H9 (cell line): ENCODE data around the gene IRX4. TPM values are rescaled to one million over a fixed set of nuclear protein-coding genes. Genes with fewer than 3 reads are reported as not detected.

Source experiments
- DNase-seq: peaks from one replicate; pipeline ENCODE4 v3.0.0-alpha.2; 2017
- H2AFZ ChIP-seq: one replicate; pipeline ENCODE4 v1.6.1; 2013; ENCODE audit warnings: mild to moderate bottlenecking, low read length, control low read depth, moderate library complexity
- H2AK5ac ChIP-seq: 2 replicates; pipeline ENCODE4 v1.6.1; 2013; ENCODE audit warnings: low read length, control low read depth, mixed read lengths; ENCODE audit not compliant: insufficient read length
- H2BK120ac ChIP-seq: one replicate; pipeline ENCODE4 v1.6.1; 2013; ENCODE audit warnings: low read depth, mild to moderate bottlenecking, low read length, control low read depth, inconsistent platforms; ENCODE audit not compliant: poor library complexity, severe bottlenecking
- H2BK12ac ChIP-seq: 2 replicates; pipeline ENCODE4 v1.6.1; 2013; ENCODE audit warnings: low read length, control low read depth, mixed read lengths, low read depth; ENCODE audit not compliant: insufficient read length
- H2BK15ac ChIP-seq: 2 replicates; pipeline ENCODE4 v1.6.1; 2013; ENCODE audit warnings: low read depth, low read length, control low read depth
- H2BK20ac ChIP-seq: one replicate; pipeline ENCODE4 v1.6.1; 2013; ENCODE audit warnings: low read depth, mild to moderate bottlenecking, low read length, control low read depth, inconsistent platforms; ENCODE audit not compliant: poor library complexity, severe bottlenecking
- H2BK5ac ChIP-seq: 2 replicates; pipeline ENCODE4 v1.6.1; 2013; ENCODE audit warnings: low read length, control low read depth, mixed read lengths; ENCODE audit not compliant: insufficient read length
- H3K14ac ChIP-seq: 2 replicates; pipeline ENCODE4 v1.6.1; 2013; ENCODE audit warnings: low read length, control low read depth; ENCODE audit not compliant: insufficient read depth
- H3K18ac ChIP-seq: 2 replicates; pipeline ENCODE4 v1.6.1; 2013; ENCODE audit warnings: low read depth, mild to moderate bottlenecking, mixed read lengths, low read length, control low read depth; ENCODE audit not compliant: insufficient read length
- H3K23ac ChIP-seq: 2 replicates; pipeline ENCODE4 v1.6.1; 2013; ENCODE audit warnings: low read length, control low read depth, mixed read lengths, low read depth; ENCODE audit not compliant: insufficient read length
- H3K23me2 ChIP-seq: 2 replicates; pipeline ENCODE4 v1.6.1; 2013; ENCODE audit warnings: low read depth, mild to moderate bottlenecking, mixed read lengths, low read length, control low read depth; ENCODE audit not compliant: insufficient read length, poor library complexity, severe bottlenecking
- H3K27ac ChIP-seq: 2 replicates; pipeline ENCODE4 v1.5.1; 2013; ENCODE audit warnings: low read length, control low read depth, mixed read lengths, low read depth; ENCODE audit not compliant: insufficient read length
- H3K27me3 ChIP-seq: 2 replicates; pipeline ENCODE4 v1.6.1; 2013; ENCODE audit warnings: low read length, control low read depth, inconsistent platforms; ENCODE audit not compliant: insufficient read depth
- H3K4ac ChIP-seq: 2 replicates; pipeline ENCODE4 v1.6.1; 2013; ENCODE audit warnings: low read depth, mild to moderate bottlenecking, control low read depth, inconsistent platforms, low read length, moderate library complexity
- H3K4me1 ChIP-seq: 2 replicates; pipeline ENCODE4 v1.6.1; 2013; ENCODE audit warnings: low read length, control low read depth, inconsistent platforms; ENCODE audit not compliant: insufficient read depth
- H3K4me2 ChIP-seq: 2 replicates; pipeline ENCODE4 v1.6.1; 2013; ENCODE audit warnings: low read length, control low read depth, mixed read lengths; ENCODE audit not compliant: insufficient read length, insufficient read depth
- H3K56ac ChIP-seq: 2 replicates; pipeline ENCODE4 v1.6.1; 2013; ENCODE audit warnings: low read depth, mild to moderate bottlenecking, mixed read lengths, low read length, control low read depth; ENCODE audit not compliant: insufficient read length
- H3K79me1 ChIP-seq: 2 replicates; pipeline ENCODE4 v1.6.1; 2013; ENCODE audit warnings: low read depth, mild to moderate bottlenecking, moderate library complexity, low read length, control low read depth, inconsistent platforms; ENCODE audit not compliant: insufficient read depth, poor library complexity, severe bottlenecking
- H3K79me2 ChIP-seq: 2 replicates; pipeline ENCODE4 v1.6.1; 2013; ENCODE audit warnings: low read length, control low read depth, inconsistent platforms; ENCODE audit not compliant: insufficient read depth
- H3K9ac ChIP-seq: 2 replicates; pipeline ENCODE4 v1.6.1; 2013; ENCODE audit warnings: low read length, control low read depth, mixed read lengths; ENCODE audit not compliant: insufficient read length; ENCODE audit errors: extremely low read depth
- H3K9me3 ChIP-seq: one replicate; pipeline ENCODE4 v1.6.1; 2013; ENCODE audit warnings: low read depth, low read length, inconsistent platforms; ENCODE audit not compliant: control insufficient read depth
- H3T11ph ChIP-seq: one replicate; pipeline ENCODE4 v1.6.1; 2013; ENCODE audit warnings: mild to moderate bottlenecking, low read length, control low read depth, inconsistent platforms
- H4K20me1 ChIP-seq: one replicate; pipeline ENCODE4 v1.6.1; 2013; ENCODE audit not compliant: control insufficient read depth, insufficient read length, insufficient read depth
- H4K5ac ChIP-seq: 2 replicates; pipeline ENCODE4 v1.6.1; 2013; ENCODE audit warnings: low read depth, mild to moderate bottlenecking, mixed read lengths, low read length, control low read depth; ENCODE audit not compliant: insufficient read length
- H4K8ac ChIP-seq: replicated peaks from 2 replicates; pipeline ENCODE4 v1.6.1; 2013; ENCODE audit warnings: low read length, control low read depth, mixed read lengths, low read depth; ENCODE audit not compliant: insufficient read length
- H4K91ac ChIP-seq: 2 replicates; pipeline ENCODE4 v1.6.1; 2013; ENCODE audit warnings: low read depth, mild to moderate bottlenecking, moderate library complexity, mixed read lengths, low read length, control low read depth; ENCODE audit not compliant: insufficient read length
- H3K27ac Mint-ChIP-seq, 3 experiments: 2 replicates in 2 of 3; 3 replicates in 1 of 3; pipeline ENCODE4 v1.8.0; 2020 to 2021; ENCODE audit warnings: mixed read lengths in 3 of 3, mild to moderate bottlenecking in 1 of 3, moderate library complexity in 1 of 3
- H3K27me3 Mint-ChIP-seq: 2 replicates; pipeline ENCODE4 v1.8.0; 2021; ENCODE audit warnings: low read depth, mild to moderate bottlenecking, moderate library complexity, mixed read lengths
- H3K36me3 Mint-ChIP-seq, 3 experiments: 2 replicates in 2 of 3; 3 replicates in 1 of 3; pipeline ENCODE4 v1.8.0; 2020 to 2021; ENCODE audit warnings: low read depth in 3 of 3, mixed read lengths in 3 of 3; ENCODE audit not compliant: insufficient read depth in 1 of 3
- H3K4me1 Mint-ChIP-seq, 2 experiments: 2 replicates each; pipeline ENCODE4 v1.8.0; 2020; ENCODE audit warnings: mixed read lengths in 2 of 2
- H3K4me3 Mint-ChIP-seq, 2 experiments: 2 replicates in 1 of 2; 3 replicates in 1 of 2; pipeline ENCODE4 v1.8.0; 2020 to 2021; ENCODE audit warnings: mild to moderate bottlenecking in 2 of 2, mixed read lengths in 2 of 2, moderate library complexity in 1 of 2
- H3K9me3 Mint-ChIP-seq, 2 experiments: 2 replicates in 1 of 2; 3 replicates in 1 of 2; pipeline ENCODE4 v1.8.0; 2020; ENCODE audit warnings: mild to moderate bottlenecking in 2 of 2, mixed read lengths in 2 of 2, moderate library complexity in 1 of 2
- CTCF ChIP-seq: fragments of 200-600 bp; sonication (generic); conservative IDR thresholded peaks from 3 replicates; pipeline ENCODE4 v1.8.0; 2021; ENCODE audit warnings: antibody characterized with exemption, mild to moderate bottlenecking
- WGBS: extraction: QIAGEN DNeasy Blood & Tissue Kit; methylation state at CpG from one replicate; pipeline ENCODE4 v1.1.7; 2013; ENCODE audit warnings: missing lambda C conversion rate, low lambda C conversion rate, mixed read lengths; ENCODE audit not compliant: insufficient read length; ENCODE audit errors: extremely low coverage; 5-methylcytosine and 5-hydroxymethylcytosine counted together
- total RNA-seq: library from RNA; stranded (reverse); gene quantifications from 2 replicates; pipeline ENCODE4 v1.2.1, GENCODE V29; 2021

Gene IRX4
- total RNA-seq, 1 experiment from 2014 or later: 3.2 TPM

DNA sequence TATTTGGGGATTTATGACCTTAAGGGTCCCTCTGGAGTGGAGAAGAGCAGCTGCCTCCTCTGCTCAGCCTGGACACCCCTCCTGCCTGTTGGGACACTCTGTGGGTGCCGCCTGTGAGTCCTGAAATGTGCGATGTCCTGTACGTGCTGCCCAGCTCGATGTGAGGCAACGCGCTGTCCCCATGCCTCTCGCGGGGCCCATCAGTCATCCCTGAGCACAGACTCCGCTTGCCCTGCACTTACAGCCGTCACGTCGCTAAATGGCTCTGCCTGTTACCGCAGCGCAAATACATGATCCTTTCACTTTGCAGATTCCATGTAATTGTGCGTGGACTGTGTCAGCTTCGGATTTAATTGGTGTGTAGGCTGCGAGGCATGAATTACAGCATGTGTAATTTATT, 27.1 kb downstream of the IRX4 start:
- no peak overlapping the region for H2AK5ac ChIP-seq
- peaks cover 9 to 16% of the 10 kb centered on the region in 2 experiments for H3K4me1 Mint-ChIP-seq
- peaks cover 17% of the 10 kb centered on the region; the same call in 1 of the 2 replicates for H3K27me3 ChIP-seq

More for the DNA sequence above, 27.1 kb downstream of the IRX4 start:
- H3K27ac ChIP-seq: no peak overlapping the region
- H3K18ac ChIP-seq: no peak overlapping the region
- H2BK15ac ChIP-seq: no peak overlapping the region
- no peak overlapping the region for H2BK5ac ChIP-seq
- H2BK12ac ChIP-seq: no peak overlapping the region
- Mint-ChIP-seq H3K27ac (no peak overlapping the region), H3K4me3 (no peak overlapping the region), H3K27me3 (peaks cover 45% of the 10 kb centered on the region), H3K36me3 (no peaks in the 10 kb centered on the region), H3K9me3 (no peaks in the 10 kb centered on the region)
- no peak overlapping the region for H3K4me2 ChIP-seq
- peaks cover 8% of the 10 kb centered on the region for H3K23me2 ChIP-seq
- H3T11ph ChIP-seq: no peak overlapping the region
- WGBS: no CpG with 5 or more reads among the region's 17 CpGs
- no peak overlapping the region for H4K5ac ChIP-seq
- H3K23ac ChIP-seq: no peak overlapping the region
- no peak overlapping the region for H3K4ac ChIP-seq
- H4K20me1 ChIP-seq: no peaks in the 10 kb centered on the region
- no peaks in the 10 kb centered on the region for H3K79me1 ChIP-seq
- H3K9me3 ChIP-seq: no peaks in the 10 kb centered on the region
- no peak overlapping the region for H2BK20ac ChIP-seq
- no peak overlapping the region for H2AFZ ChIP-seq
- no peak overlapping the region for H3K14ac ChIP-seq
- DNase-seq: no peak
- no peak for TF ChIP-seq CTCF
- H4K8ac ChIP-seq: no peak overlapping the region
- H3K79me2 ChIP-seq: no peaks in the 10 kb centered on the region
- no peak overlapping the region for H4K91ac ChIP-seq
- no peak overlapping the region for H2BK120ac ChIP-seq
- peaks cover 1% of the 10 kb centered on the region; the same call in 1 of the 2 replicates for H3K4me1 ChIP-seq
- H3K56ac ChIP-seq: no peak overlapping the region
- no peak overlapping the region for H3K9ac ChIP-seq
